ENCODE measurements around the gene BPIFA2. TPM values are rescaled to one million over a fixed set of nuclear protein-coding genes. Genes with fewer than 3 reads are reported as not detected.
"Not testable (repeated sequence)": the region's sequence is repeated elsewhere in the genome, so short reads cannot be mapped to it uniquely, and the experiment has no call there.

The BPIFA2 gene
- total RNA-seq: not detected in 2 replicates

GRCh38 chr20:33167859-33168258 is at the start of gene BPIFA2:
Gene BPIFA2 (plus strand): TSS chr20:33168159. CDS start chr20:33169146, 987 bp downstream.
- Histone ChIP-seq H3K27me3 (ENCODE audit: insufficient read depth, low read length) (no peaks in the 10 kb centered on the region), H3K36me3 (ENCODE audit: insufficient read depth, low read length) (no peaks in the 10 kb centered on the region), H3K79me2 (ENCODE audit: insufficient read depth, low read length) (no peaks in the 10 kb centered on the region), H3K4me1 (ENCODE audit: insufficient read depth, low read length) (no peaks in the 10 kb centered on the region), H3K4me3 (ENCODE audit: insufficient read depth, low read length) (no peak within 1 kb of the TSS), H3K27ac (ENCODE audit: low read depth, low read length) (no peak within 1 kb of the TSS), H3K9me3 (ENCODE audit: low read depth, low read length) (peaks cover 3% of the 10 kb centered on the region), H4K20me1 (ENCODE audit: insufficient read depth, low read length) (no peaks in the 10 kb centered on the region), H3K4me2 (ENCODE audit: insufficient read depth, low read length) (no peak within 1 kb of the TSS), H2AFZ (ENCODE audit: low read length) (no peak within 1 kb of the TSS)
- TF ChIP-seq CTCF (IDR thresholded peaks at IDR 0.05; ENCODE audit: extremely low read depth, low read depth, low read length): no peak
- no peak for DNase-seq (ENCODE audit: insufficient read length, low spot score, missing footprints)

- Histone ChIP-seq H2AFZ (ENCODE audit: low read length) (no peak overlapping the region), H4K20me1 (ENCODE audit: insufficient read depth, low read length) (no peaks in the 10 kb centered on the region), H3K79me2 (ENCODE audit: insufficient read depth, low read length) (no peaks in the 10 kb centered on the region), H3K4me3 (ENCODE audit: insufficient read depth, low read length) (no peak overlapping the region), H3K9me3 (ENCODE audit: low read depth, low read length) (no peaks in the 10 kb centered on the region), H3K27me3 (ENCODE audit: insufficient read depth, low read length) (peaks cover 3% of the 10 kb centered on the region), H3K4me2 (ENCODE audit: insufficient read depth, low read length) (no peak overlapping the region), H3K27ac (ENCODE audit: low read depth, low read length) (no peak overlapping the region), H3K36me3 (ENCODE audit: insufficient read depth, low read length) (no peaks in the 10 kb centered on the region), H3K4me1 (ENCODE audit: insufficient read depth, low read length) (no peaks in the 10 kb centered on the region)
- no peak for TF ChIP-seq CTCF (IDR thresholded peaks at IDR 0.05; ENCODE audit: extremely low read depth, low read depth, low read length)
- no peak for DNase-seq (ENCODE audit: insufficient read length, low spot score, missing footprints)
These were observed 47.9 kb upstream of the BPIFA2 start for GRCh38 chr20:33119725-33120720.

- Histone ChIP-seq H4K20me1 (ENCODE audit: insufficient read depth, low read length) (no peaks in the 10 kb centered on the region), H2AFZ (ENCODE audit: low read length) (no peak overlapping the region), H3K27ac (ENCODE audit: low read depth, low read length) (no peak overlapping the region), H3K4me3 (ENCODE audit: insufficient read depth, low read length) (no peak overlapping the region), H3K27me3 (ENCODE audit: insufficient read depth, low read length) (peaks cover 3% of the 10 kb centered on the region), H3K4me2 (ENCODE audit: insufficient read depth, low read length) (no peak overlapping the region), H3K9me3 (ENCODE audit: low read depth, low read length) (no peaks in the 10 kb centered on the region), H3K36me3 (ENCODE audit: insufficient read depth, low read length) (no peaks in the 10 kb centered on the region), H3K4me1 (ENCODE audit: insufficient read depth, low read length) (no peaks in the 10 kb centered on the region), H3K79me2 (ENCODE audit: insufficient read depth, low read length) (no peaks in the 10 kb centered on the region)
- no peak for TF ChIP-seq CTCF (IDR thresholded peaks at IDR 0.05; ENCODE audit: extremely low read depth, low read depth, low read length)
- DNase-seq (ENCODE audit: insufficient read length, low spot score, missing footprints): no peak
These were observed 47.0 kb upstream of the BPIFA2 start for GRCh38 chr20:33120934-33121333.

GRCh38 chr20:33122297-33122696 is 45.7 kb upstream of the BPIFA2 start:
- H3K4me2 ChIP-seq (ENCODE audit: insufficient read depth, low read length); H3K9me3 ChIP-seq (ENCODE audit: low read depth, low read length); H3K4me3 ChIP-seq (ENCODE audit: insufficient read depth, low read length); H3K36me3 ChIP-seq (ENCODE audit: insufficient read depth, low read length); H2AFZ ChIP-seq (ENCODE audit: low read length); H3K79me2 ChIP-seq (ENCODE audit: insufficient read depth, low read length); H3K27ac ChIP-seq (ENCODE audit: low read depth, low read length); H4K20me1 ChIP-seq (ENCODE audit: insufficient read depth, low read length); H3K27me3 ChIP-seq (ENCODE audit: insufficient read depth, low read length); H3K4me1 ChIP-seq (ENCODE audit: insufficient read depth, low read length); DNase-seq (ENCODE audit: insufficient read length, low spot score, missing footprints): not testable (repeated sequence)
